ENCODE results near the gene BLTP3B. TPM values are rescaled to one million over a fixed set of nuclear protein-coding genes. Genes with fewer than 3 reads are reported as not detected.

Gene BLTP3B
- total and polyA plus RNA-seq, 3 donors from 2014 or later = 25.4 to 34.9 (median 29.2) TPM

GRCh38 chr12:100168562-100168961, 25.9 kb upstream of the BLTP3B start:
- Histone ChIP-seq H3K27ac (no peak overlapping the region), H3K27me3 (no peaks in the 10 kb centered on the region), H3K4me3 (no peak overlapping the region), H3K4me1 (no peaks in the 10 kb centered on the region), H3K9me3 (no peaks in the 10 kb centered on the region), H3K36me3 (ENCODE audit: low read depth, missing control alignments) (no peaks in the 10 kb centered on the region)
- DNase-seq = no peak
- intact Hi-C loops (cut with DNase I; ENCODE audit: low total_unique reads) = no loop called here
- TF ChIP-seq POLR2A (IDR thresholded peaks at IDR 0.05) (no peak), CTCF (IDR thresholded peaks at IDR 0.05) (no peak)
- 93 to 95% methylated on average over 4 of the region's 4 CpGs for WGBS, 2 donors

GRCh38 chr12:100166232-100166631, 23.6 kb upstream of the BLTP3B start:
- TF ChIP-seq CTCF (IDR thresholded peaks at IDR 0.05) (no peak), POLR2A (IDR thresholded peaks at IDR 0.05) (no peak)
- WGBS, 2 donors = 92 to 95% methylated on average over 4 to 10 of the region's 10 CpGs
- Histone ChIP-seq H3K27me3 (no peaks in the 10 kb centered on the region), H3K36me3 (ENCODE audit: low read depth, missing control alignments) (no peaks in the 10 kb centered on the region), H3K4me3 (no peak overlapping the region), H3K27ac (no peak overlapping the region), H3K4me1 (no peaks in the 10 kb centered on the region), H3K9me3 (no peaks in the 10 kb centered on the region)
- intact Hi-C loops (cut with DNase I; ENCODE audit: low total_unique reads) = no loop called here
- no peak for DNase-seq

GRCh38 chr12:100165356-100165755, 22.7 kb upstream of the BLTP3B start:
- WGBS, 2 donors = 94 to 96% methylated on average over 3 of the region's 3 CpGs
- no peaks in the 10 kb centered on the region for H3K9me3 ChIP-seq
- H3K27me3 ChIP-seq = no peaks in the 10 kb centered on the region
- no peak for DNase-seq
- intact Hi-C loops (cut with DNase I; ENCODE audit: low total_unique reads) = no loop called here
- no peak overlapping the region for H3K27ac ChIP-seq
- no peaks in the 10 kb centered on the region for H3K4me1 ChIP-seq
- no peak for TF ChIP-seq POLR2A (IDR thresholded peaks at IDR 0.05)
- no peak for TF ChIP-seq CTCF (IDR thresholded peaks at IDR 0.05)
- no peaks in the 10 kb centered on the region for H3K36me3 ChIP-seq (ENCODE audit: low read depth, missing control alignments)
- no peak overlapping the region for H3K4me3 ChIP-seq

GRCh38 chr12:100164153-100164704, 21.6 kb upstream of the BLTP3B start:
- Histone ChIP-seq H3K4me3 (no peak overlapping the region), H3K36me3 (ENCODE audit: low read depth, missing control alignments) (no peaks in the 10 kb centered on the region), H3K9me3 (no peaks in the 10 kb centered on the region), H3K27ac (no peak overlapping the region), H3K27me3 (no peaks in the 10 kb centered on the region), H3K4me1 (no peaks in the 10 kb centered on the region)
- 63 to 66% methylated on average over 7 of the region's 7 CpGs for WGBS, 2 donors
- intact Hi-C loops (cut with DNase I; ENCODE audit: low total_unique reads) = no loop called here
- DNase-seq = no peak
- TF ChIP-seq POLR2A (IDR thresholded peaks at IDR 0.05) (no peak), CTCF (IDR thresholded peaks at IDR 0.05) (no peak)

- Histone ChIP-seq H3K27ac (no peak overlapping the region), H3K36me3 (ENCODE audit: low read depth, missing control alignments) (no peaks in the 10 kb centered on the region), H3K9me3 (no peaks in the 10 kb centered on the region), H3K4me1 (no peaks in the 10 kb centered on the region), H3K27me3 (no peaks in the 10 kb centered on the region), H3K4me3 (no peak overlapping the region)
- TF ChIP-seq POLR2A (IDR thresholded peaks at IDR 0.05) = no peak
- no peak for TF ChIP-seq CTCF (IDR thresholded peaks at IDR 0.05)
- intact Hi-C loops (cut with DNase I; ENCODE audit: low total_unique reads) = no loop called here
- WGBS, 2 donors = 24 to 55% methylated on average over 16 of the region's 16 CpGs
- peak; percentile 67 for DNase-seq
Observed at GRCh38 chr12:100163416-100164152, 20.9 kb upstream of the BLTP3B start.
